Loucy (cell line): ENCODE results near the gene RHOC.

Experiments used
- H2AFZ ChIP-seq: fragments of 200-600 bp; sonication (generic); 2 replicates; pipeline ENCODE4 v1.6.0; 2016; ENCODE audit warnings: antibody characterized with exemption, mild to moderate bottlenecking, low read length, moderate library complexity
- H3F3A ChIP-seq: fragments of 200-600 bp; 2 replicates; pipeline ENCODE4 v1.6.0; 2016; ENCODE audit warnings: antibody characterized with exemption, low read depth, mild to moderate bottlenecking
- H3K27me3 ChIP-seq: fragments of 200-600 bp; sonication (generic); 2 replicates; pipeline ENCODE4 v1.6.1; 2014; ENCODE audit warnings: low read length, mild to moderate bottlenecking; ENCODE audit not compliant: insufficient read depth, poor library complexity, severe bottlenecking
- H3K36me3 ChIP-seq: fragments of 200-600 bp; sonication (generic); 2 replicates; pipeline ENCODE4 v1.6.1; 2016; ENCODE audit warnings: low read length; ENCODE audit not compliant: insufficient read depth
- H3K4me1 ChIP-seq: fragments of 200-600 bp; sonication (generic); 2 replicates; pipeline ENCODE4 v1.5.1; 2014; ENCODE audit warnings: low read length, mild to moderate bottlenecking; ENCODE audit not compliant: insufficient read depth, poor library complexity, severe bottlenecking
- H3K4me2 ChIP-seq: fragments of 200-600 bp; sonication (generic); 2 replicates; pipeline ENCODE4 v1.6.0; 2014; ENCODE audit warnings: antibody characterized with exemption, low read length, low read depth, mild to moderate bottlenecking; ENCODE audit not compliant: poor library complexity, severe bottlenecking
- H3K4me3 ChIP-seq: fragments of 200-600 bp; sonication (generic); 2 replicates; pipeline ENCODE4 v1.5.1; 2014; ENCODE audit warnings: low read length, mild to moderate bottlenecking, mixed read lengths; ENCODE audit not compliant: poor library complexity, severe bottlenecking
- H3K79me2 ChIP-seq: fragments of 200-600 bp; sonication (generic); 2 replicates; pipeline ENCODE4 v1.6.1; 2014; ENCODE audit warnings: low read length; ENCODE audit not compliant: insufficient read depth
- H3K9ac ChIP-seq: fragments of 200-600 bp; sonication (generic); 2 replicates; pipeline ENCODE4 v1.6.0; 2014; ENCODE audit warnings: mild to moderate bottlenecking, low read depth, low read length, moderate library complexity; ENCODE audit not compliant: poor library complexity, severe bottlenecking
- H3K9me2 ChIP-seq: fragments of 200-600 bp; sonication (generic); replicated peaks from 2 replicates; pipeline ENCODE4 v1.6.1; 2016; ENCODE audit warnings: low read depth, low read length, mixed read lengths
- H3K9me3 ChIP-seq: fragments of 200-600 bp; sonication (generic); 2 replicates; pipeline ENCODE4 v1.6.1; 2014; ENCODE audit warnings: mild to moderate bottlenecking, antibody characterized with exemption, low read length, low read depth; ENCODE audit not compliant: insufficient read depth
- H4K20me1 ChIP-seq: fragments of 200-600 bp; sonication (generic); 2 replicates; pipeline ENCODE4 v1.6.0; 2014; ENCODE audit warnings: antibody characterized with exemption, low read length, mild to moderate bottlenecking; ENCODE audit not compliant: insufficient read depth, poor library complexity, severe bottlenecking
- EZH2phosphoT487 ChIP-seq: fragments of 200-600 bp; IDR thresholded peaks from 2 replicates; pipeline ENCODE4 v1.6.1; 2018; ENCODE audit warnings: antibody characterized with exemption, mild to moderate bottlenecking, moderate library complexity, borderline replicate concordance
- TF ChIP-seq, protein P1 (sequence below): fragments of 200-600 bp; sonication (generic); conservative IDR thresholded peaks from 2 replicates; pipeline ENCODE4 v1.5.1; 2014; ENCODE audit warnings: mild to moderate bottlenecking, antibody characterized with exemption, low read length

Gene RHOC

GRCh38 chr1:112712191-112712590, 5.3 kb upstream of the RHOC start:
- H3K79me2 ChIP-seq = no peaks in the 10 kb centered on the region
- no peak for TF ChIP-seq EZH2phosphoT487
- TF ChIP-seq, protein P1, sequence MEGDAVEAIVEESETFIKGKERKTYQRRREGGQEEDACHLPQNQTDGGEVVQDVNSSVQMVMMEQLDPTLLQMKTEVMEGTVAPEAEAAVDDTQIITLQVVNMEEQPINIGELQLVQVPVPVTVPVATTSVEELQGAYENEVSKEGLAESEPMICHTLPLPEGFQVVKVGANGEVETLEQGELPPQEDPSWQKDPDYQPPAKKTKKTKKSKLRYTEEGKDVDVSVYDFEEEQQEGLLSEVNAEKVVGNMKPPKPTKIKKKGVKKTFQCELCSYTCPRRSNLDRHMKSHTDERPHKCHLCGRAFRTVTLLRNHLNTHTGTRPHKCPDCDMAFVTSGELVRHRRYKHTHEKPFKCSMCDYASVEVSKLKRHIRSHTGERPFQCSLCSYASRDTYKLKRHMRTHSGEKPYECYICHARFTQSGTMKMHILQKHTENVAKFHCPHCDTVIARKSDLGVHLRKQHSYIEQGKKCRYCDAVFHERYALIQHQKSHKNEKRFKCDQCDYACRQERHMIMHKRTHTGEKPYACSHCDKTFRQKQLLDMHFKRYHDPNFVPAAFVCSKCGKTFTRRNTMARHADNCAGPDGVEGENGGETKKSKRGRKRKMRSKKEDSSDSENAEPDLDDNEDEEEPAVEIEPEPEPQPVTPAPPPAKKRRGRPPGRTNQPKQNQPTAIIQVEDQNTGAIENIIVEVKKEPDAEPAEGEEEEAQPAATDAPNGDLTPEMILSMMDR = no peak
- no peak overlapping the region for H2AFZ ChIP-seq
- no peak overlapping the region for H3K4me2 ChIP-seq
- H3K9me3 ChIP-seq = no peaks in the 10 kb centered on the region
- H3K9ac ChIP-seq = no peak overlapping the region
- H3K9me2 ChIP-seq = no peaks in the 10 kb centered on the region
- no peaks in the 10 kb centered on the region for H4K20me1 ChIP-seq
- H3K36me3 ChIP-seq = no peaks in the 10 kb centered on the region
- no peaks in the 10 kb centered on the region for H3K27me3 ChIP-seq
- H3K4me1 ChIP-seq = peaks cover 11% of the 10 kb centered on the region
- H3K4me3 ChIP-seq = no peak overlapping the region
- no peaks in the 10 kb centered on the region for H3F3A ChIP-seq

DNA sequence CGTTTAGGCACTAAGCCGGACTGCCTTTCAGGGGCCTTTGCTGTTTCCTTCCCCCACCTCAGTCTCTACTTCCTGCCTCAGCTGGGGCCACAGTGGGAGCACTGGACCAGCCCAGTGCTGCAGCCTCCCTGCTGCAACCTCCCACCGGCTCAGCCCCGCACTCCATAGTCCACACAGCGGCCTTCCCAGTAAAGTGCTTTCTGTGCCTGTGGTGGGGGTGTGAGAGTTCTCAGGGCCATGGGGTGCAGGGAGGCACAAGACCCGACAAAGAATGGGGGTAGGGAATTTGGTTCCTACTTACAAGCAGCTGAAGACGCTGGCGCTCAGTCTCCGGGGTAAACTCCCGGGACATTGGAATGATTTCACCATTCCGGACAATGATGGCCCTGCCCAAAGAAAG, 4.7 kb upstream of the RHOC start:
- Histone ChIP-seq H3K9me2 (no peaks in the 10 kb centered on the region), H3K36me3 (no peaks in the 10 kb centered on the region), H3K9ac (no peak overlapping the region), H3K4me3 (no peak overlapping the region), H2AFZ (no peak overlapping the region), H3K4me1 (peaks cover 11% of the 10 kb centered on the region), H3K79me2 (peaks cover 3% of the 10 kb centered on the region), H3K4me2 (no peak overlapping the region), H3K27me3 (no peaks in the 10 kb centered on the region), H3K9me3 (no peaks in the 10 kb centered on the region), H4K20me1 (no peaks in the 10 kb centered on the region), H3F3A (no peaks in the 10 kb centered on the region)
- TF ChIP-seq, protein P1 = no peak
- TF ChIP-seq EZH2phosphoT487 = no peak

GRCh38 chr1:112711041-112711440, 4.1 kb upstream of the RHOC start:
- Histone ChIP-seq H3K4me2 (no peak overlapping the region), H3K4me1 (peaks cover 11% of the 10 kb centered on the region)

More at GRCh38 chr1:112711041-112711440, 4.1 kb upstream of the RHOC start:
- Histone ChIP-seq H3K9me2 (no peaks in the 10 kb centered on the region), H2AFZ (no peak overlapping the region), H3F3A (no peaks in the 10 kb centered on the region), H3K79me2 (peaks cover 9% of the 10 kb centered on the region), H3K4me3 (no peak overlapping the region), H3K36me3 (no peaks in the 10 kb centered on the region), H3K9me3 (no peaks in the 10 kb centered on the region), H3K27me3 (no peaks in the 10 kb centered on the region), H3K9ac (no peak overlapping the region), H4K20me1 (no peaks in the 10 kb centered on the region)
- TF ChIP-seq, protein P1 = no peak
- TF ChIP-seq EZH2phosphoT487 = no peak
